ENCODE measurements around the gene MBOAT2. TPM values are rescaled to one million over a fixed set of nuclear protein-coding genes. Genes with fewer than 3 reads are reported as not detected.

The MBOAT2 gene
- total and polyA plus RNA-seq, 2 donors (not counting 1 experiment from before 2014, with no cell fraction given) = 0.24 to 1.3 TPM

DNA sequence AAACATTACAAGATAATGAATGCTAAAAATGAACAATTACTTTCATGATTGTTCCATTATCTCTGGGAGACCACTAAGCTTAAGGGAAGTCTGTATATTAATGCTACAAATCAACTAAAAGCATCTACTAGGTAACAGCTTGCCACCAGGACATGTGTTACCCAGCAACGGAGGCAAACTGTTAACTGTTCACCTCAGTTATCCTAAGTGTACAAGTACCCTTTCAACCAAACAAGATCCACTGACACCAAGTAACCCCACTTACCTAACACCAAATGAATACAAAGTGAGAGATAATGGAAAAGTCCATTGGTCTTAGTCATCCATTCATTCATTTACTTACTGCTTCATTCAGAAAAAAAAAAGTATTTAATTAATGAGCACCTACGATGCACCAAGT, 111.4 kb downstream of the MBOAT2 start:
- no peak for DNase-seq
- no peak overlapping the region for H3K4me2 ChIP-seq (replicated peaks; ENCODE audit: low read depth, low read length, poor library complexity, severe bottlenecking)
- H2AFZ ChIP-seq (ENCODE audit: insufficient read depth, low read depth, low read length, poor library complexity, severe bottlenecking) = no peak overlapping the region
- no peaks in the 10 kb centered on the region for H3K4me1 ChIP-seq (ENCODE audit: control insufficient read depth in 2 of 2, insufficient read depth in 2 of 2, low read length in 2 of 2)
- no peaks in the 10 kb centered on the region for H4K20me1 ChIP-seq (ENCODE audit: control insufficient read depth, insufficient read depth, low read length, poor library complexity, severe bottlenecking)
- Mint-ChIP-seq H3K4me3 (no peak overlapping the region), H3K9me3 (ENCODE audit: insufficient read depth) (no peaks in the 10 kb centered on the region), H3K27ac (no peak overlapping the region), H3K27me3 (no peaks in the 10 kb centered on the region), H3K4me1 (no peaks in the 10 kb centered on the region)
- H3K4me3 ChIP-seq (ENCODE audit: control extremely low read depth in 1 of 5, extremely low read depth in 1 of 5, insufficient read depth in 1 of 5, low read depth in 2 of 5, low read length in 4 of 5) = no peak overlapping the region
- ChIA-PET CTCF (no interaction called here), POLR2A (no interaction called here)
- no peak overlapping the region for H3K27ac ChIP-seq (ENCODE audit: low read length in 2 of 2)
- intact Hi-C loops (cut with micrococcal nuclease) = no loop called here
- H3K9me3 ChIP-seq (ENCODE audit: control extremely low read depth in 1 of 3, control insufficient read depth in 2 of 3, insufficient read depth in 1 of 3, low read length in 2 of 3) = peaks cover 0 to 10% (median 5%) of the 10 kb centered on the region in 3 donors
- H3K36me3 ChIP-seq (replicated peaks in 1 of 2; ENCODE audit: control extremely low read depth in 1 of 2, control insufficient read depth in 1 of 2, extremely low read depth in 1 of 2, insufficient read depth in 2 of 2, low read length in 1 of 2) = no peaks in the 10 kb centered on the region
- no peak for ATAC-seq (ENCODE audit: low read depth)
- 100% methylated on average over 1 of the region's 2 CpGs for WGBS (ENCODE audit: insufficient coverage)
- H3K79me2 ChIP-seq (ENCODE audit: control insufficient read depth, insufficient read depth, low read length) = no peaks in the 10 kb centered on the region
- TF ChIP-seq EZH2 (IDR thresholded peaks at IDR 0.05; ENCODE audit: borderline replicate concordance, insufficient read depth, low read depth, low read length, poor library complexity, severe bottlenecking) = no peak
- TF ChIP-seq, protein P1, sequence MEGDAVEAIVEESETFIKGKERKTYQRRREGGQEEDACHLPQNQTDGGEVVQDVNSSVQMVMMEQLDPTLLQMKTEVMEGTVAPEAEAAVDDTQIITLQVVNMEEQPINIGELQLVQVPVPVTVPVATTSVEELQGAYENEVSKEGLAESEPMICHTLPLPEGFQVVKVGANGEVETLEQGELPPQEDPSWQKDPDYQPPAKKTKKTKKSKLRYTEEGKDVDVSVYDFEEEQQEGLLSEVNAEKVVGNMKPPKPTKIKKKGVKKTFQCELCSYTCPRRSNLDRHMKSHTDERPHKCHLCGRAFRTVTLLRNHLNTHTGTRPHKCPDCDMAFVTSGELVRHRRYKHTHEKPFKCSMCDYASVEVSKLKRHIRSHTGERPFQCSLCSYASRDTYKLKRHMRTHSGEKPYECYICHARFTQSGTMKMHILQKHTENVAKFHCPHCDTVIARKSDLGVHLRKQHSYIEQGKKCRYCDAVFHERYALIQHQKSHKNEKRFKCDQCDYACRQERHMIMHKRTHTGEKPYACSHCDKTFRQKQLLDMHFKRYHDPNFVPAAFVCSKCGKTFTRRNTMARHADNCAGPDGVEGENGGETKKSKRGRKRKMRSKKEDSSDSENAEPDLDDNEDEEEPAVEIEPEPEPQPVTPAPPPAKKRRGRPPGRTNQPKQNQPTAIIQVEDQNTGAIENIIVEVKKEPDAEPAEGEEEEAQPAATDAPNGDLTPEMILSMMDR (IDR thresholded peaks at IDR 0.05) = no peak
- H3K27me3 ChIP-seq (replicated peaks in 1 of 4; ENCODE audit: control extremely low read depth in 1 of 4, control insufficient read depth in 3 of 4, insufficient read depth in 4 of 4, low read length in 3 of 4) = no peaks in the 10 kb centered on the region
- H3K9ac ChIP-seq (ENCODE audit: low read length) = no peak overlapping the region

DNA sequence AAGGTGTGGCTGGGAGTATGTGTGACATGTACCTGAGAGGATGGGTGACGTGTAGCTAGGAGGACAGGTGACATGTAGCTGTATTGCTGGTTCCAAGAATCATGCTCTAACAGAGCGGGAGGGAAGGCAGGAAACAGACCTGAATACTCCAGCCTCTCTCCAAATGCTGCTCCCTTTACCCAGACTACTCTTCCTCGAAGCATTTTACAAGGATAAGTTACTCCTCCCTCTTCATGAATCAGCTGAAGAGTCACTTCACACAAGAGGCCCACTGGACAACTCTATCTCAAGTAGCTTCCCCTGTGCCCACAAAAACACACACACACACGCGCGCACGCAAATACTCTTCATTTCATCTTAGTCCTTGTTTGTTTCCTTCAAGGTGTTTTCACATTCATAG, 113.5 kb downstream of the MBOAT2 start:
- Histone ChIP-seq H3K4me1 (ENCODE audit: control insufficient read depth in 2 of 2, insufficient read depth in 2 of 2, low read length in 2 of 2) (no peaks in the 10 kb centered on the region), H3K27me3 (replicated peaks in 1 of 4; ENCODE audit: control extremely low read depth in 1 of 4, control insufficient read depth in 3 of 4, insufficient read depth in 4 of 4, low read length in 3 of 4) (no peaks in the 10 kb centered on the region), H3K36me3 (replicated peaks in 1 of 2; ENCODE audit: control extremely low read depth in 1 of 2, control insufficient read depth in 1 of 2, extremely low read depth in 1 of 2, insufficient read depth in 2 of 2, low read length in 1 of 2) (no peaks in the 10 kb centered on the region), H2AFZ (ENCODE audit: insufficient read depth, low read depth, low read length, poor library complexity, severe bottlenecking) (no peak overlapping the region), H4K20me1 (ENCODE audit: control insufficient read depth, insufficient read depth, low read length, poor library complexity, severe bottlenecking) (no peaks in the 10 kb centered on the region), H3K9me3 (ENCODE audit: control extremely low read depth in 1 of 3, control insufficient read depth in 2 of 3, insufficient read depth in 1 of 3, low read length in 2 of 3) (peaks cover 0 to 3% (median 2%) of the 10 kb centered on the region in 3 donors), H3K79me2 (ENCODE audit: control insufficient read depth, insufficient read depth, low read length) (no peaks in the 10 kb centered on the region), H3K4me2 (replicated peaks; ENCODE audit: low read depth, low read length, poor library complexity, severe bottlenecking) (no peak overlapping the region), H3K27ac (ENCODE audit: low read length in 2 of 2) (no peak overlapping the region), H3K9ac (ENCODE audit: low read length) (no peak overlapping the region), H3K4me3 (ENCODE audit: control extremely low read depth in 1 of 5, extremely low read depth in 1 of 5, insufficient read depth in 1 of 5, low read depth in 2 of 5, low read length in 4 of 5) (no peak overlapping the region)
- ATAC-seq (ENCODE audit: low read depth) (no peak), DNase-seq (no peak)
- ChIA-PET POLR2A (no interaction called here), CTCF (interaction anchor here (1.7 kb wide), 1 partner anchor 22 kb away, joined by 3 read pairs; no protein-coding TSS in a partner anchor)
- no peak for TF ChIP-seq EZH2 (IDR thresholded peaks at IDR 0.05; ENCODE audit: borderline replicate concordance, insufficient read depth, low read depth, low read length, poor library complexity, severe bottlenecking)
- TF ChIP-seq, protein P1 (IDR thresholded peaks at IDR 0.05) = no peak
- H3K4me3 Mint-ChIP-seq = no peak overlapping the region
- WGBS (ENCODE audit: insufficient coverage) = 89% methylated on average over 2 of the region's 7 CpGs
- H3K4me1 Mint-ChIP-seq = peaks cover 6% of the 10 kb centered on the region
- intact Hi-C loops (cut with micrococcal nuclease) = no loop called here
- H3K9me3 Mint-ChIP-seq (ENCODE audit: insufficient read depth) = no peaks in the 10 kb centered on the region
- no peak overlapping the region for H3K27ac Mint-ChIP-seq
- no peaks in the 10 kb centered on the region for H3K27me3 Mint-ChIP-seq

Data from B cell (primary cell).